HFFc6 (cell line): ENCODE measurements around the gene CYSRT1. TPM values are rescaled to one million over a fixed set of nuclear protein-coding genes. Genes with fewer than 3 reads are reported as not detected.

ENCODE experiments used
- DNase-seq: peaks from one replicate; pipeline ENCODE4 v3.0.0-alpha.2; 2018
- H3K27ac Mint-ChIP-seq: 2 replicates; pipeline ENCODE4 v1.8.0; 2020; ENCODE audit warnings: mild to moderate bottlenecking, mixed read lengths
- H3K27me3 Mint-ChIP-seq: 2 replicates; pipeline ENCODE4 v1.8.0; 2021; ENCODE audit warnings: mild to moderate bottlenecking, moderate library complexity, mixed read lengths; ENCODE audit not compliant: insufficient read depth
- H3K36me3 Mint-ChIP-seq: 2 replicates; pipeline ENCODE4 v1.8.0; 2021; ENCODE audit warnings: low read depth, mixed read lengths
- H3K4me1 Mint-ChIP-seq: 2 replicates; pipeline ENCODE4 v1.8.0; 2020; ENCODE audit warnings: low read depth, mixed read lengths
- H3K4me3 Mint-ChIP-seq: 2 replicates; pipeline ENCODE4 v1.8.0; 2020; ENCODE audit warnings: mild to moderate bottlenecking, moderate library complexity, mixed read lengths
- H3K9me3 Mint-ChIP-seq: 2 replicates; pipeline ENCODE4 v1.8.0; 2020; ENCODE audit warnings: mild to moderate bottlenecking, mixed read lengths
- CTCF ChIP-seq: fragments of 200-600 bp; sonication (generic); IDR thresholded peaks from 2 replicates; pipeline ENCODE4 v1.5.0; 2021; ENCODE audit warnings: antibody characterized with exemption, mild to moderate bottlenecking
- total RNA-seq, 6 experiments: library from RNA; stranded (reverse); fragmentation: NEBNext Ultra II Directional; extraction: Animal tissue kit (Norgen Biotek cat#: 25700); gene quantifications; 2 replicates in 1 of 6; 3 replicates in 5 of 6; pipeline ENCODE4 v1.2.3, GENCODE V29; 2021

The CYSRT1 gene
- total RNA-seq, 6 experiments from 2014 or later = 0.41 to 0.97 (median 0.68) TPM

- Mint-ChIP-seq H3K4me1 (peaks cover 24% of the 10 kb centered on the region), H3K36me3 (peaks cover 21% of the 10 kb centered on the region), H3K9me3 (peaks cover 11% of the 10 kb centered on the region), H3K4me3 (peak overlapping the region; percentile 94), H3K27ac (0 out of 2 replicates have a peak overlapping the region, but pooled peaks have one; percentile 52), H3K27me3 (peaks cover 24% of the 10 kb centered on the region)
- no peak; the same call in 1 of the 2 replicates for TF ChIP-seq CTCF
- DNase-seq = no peak
Observed at GRCh38 chr9:137244486-137245449, 19.8 kb downstream of the CYSRT1 start.

- Mint-ChIP-seq H3K36me3 (peaks cover 21% of the 10 kb centered on the region), H3K9me3 (peaks cover 11% of the 10 kb centered on the region), H3K4me3 (no peak overlapping the region), H3K27me3 (peaks cover 24% of the 10 kb centered on the region), H3K27ac (no peak overlapping the region; the same call in 1 of the 2 replicates), H3K4me1 (peaks cover 24% of the 10 kb centered on the region)
- no peak for TF ChIP-seq CTCF
- no peak for DNase-seq
Observed at GRCh38 chr9:137245450-137246421, 20.8 kb downstream of the CYSRT1 start.

GRCh38 chr9:137247135-137247915, 22.4 kb downstream of the CYSRT1 start:
- Mint-ChIP-seq H3K9me3 (peaks cover 1% of the 10 kb centered on the region; the same call in 1 of the 2 replicates), H3K27ac (no peak overlapping the region), H3K27me3 (peaks cover 15% of the 10 kb centered on the region), H3K4me1 (peaks cover 21% of the 10 kb centered on the region), H3K36me3 (peaks cover 16% of the 10 kb centered on the region), H3K4me3 (no peak overlapping the region)
- TF ChIP-seq CTCF = no peak
- no peak for DNase-seq

- peaks cover 11% of the 10 kb centered on the region for H3K36me3 Mint-ChIP-seq
- H3K27me3 Mint-ChIP-seq = peaks cover 10% of the 10 kb centered on the region
- H3K4me1 Mint-ChIP-seq = peaks cover 15% of the 10 kb centered on the region
- no peak overlapping the region for H3K4me3 Mint-ChIP-seq
- DNase-seq = no peak
- no peak for TF ChIP-seq CTCF
- no peaks in the 10 kb centered on the region for H3K9me3 Mint-ChIP-seq
- H3K27ac Mint-ChIP-seq = no peak overlapping the region
Observed at GRCh38 chr9:137247916-137248175, 22.9 kb downstream of the CYSRT1 start.
